ENCODE data around the gene TCERG1. TPM values are rescaled to one million over a fixed set of nuclear protein-coding genes. Genes with fewer than 3 reads are reported as not detected.

TCERG1 gene
- total RNA-seq, 4 donors from 2014 or later = 63.9 to 117 (median 109) TPM

GRCh38 chr5:146515473-146516150 is 68.5 kb downstream of the TCERG1 start:
- no peak for DNase-seq
- H3K9me3 ChIP-seq = no peaks in the 10 kb centered on the region
- TF ChIP-seq EP300 (IDR thresholded peaks at IDR 0.05; ENCODE audit: low read depth) (no peak), POLR2AphosphoS5 (IDR thresholded peaks at IDR 0.05) (no peak), POLR2A (IDR thresholded peaks at IDR 0.05) (no peak), CTCF (IDR thresholded peaks at IDR 0.05) (no peak)
- intact Hi-C loops (cut with DNase I; ENCODE audit: low total_unique reads) (no loop called here), in situ Hi-C loops (cut with MboI; ENCODE audit: low pct_ligation_motif_present in 1 of 4, low pct_unique_long_range_greater_than_20kb in 1 of 4, low sequenced_read_pairs in 3 of 4) (no loop called here)
- 90% methylated on average over 10 of the region's 10 CpGs; no CpG with 5 or more reads in 1 of the 2 donors for WGBS, 2 donors (ENCODE audit: low coverage in 1 of 2)
- H3K4me3 ChIP-seq = no peak overlapping the region
- H3K36me3 ChIP-seq = peaks cover 0 to 8% (median 2%) of the 10 kb centered on the region in 4 donors
- H3K27me3 ChIP-seq = no peaks in the 10 kb centered on the region
- peaks cover 0 to 7% (median 3%) of the 10 kb centered on the region in 4 donors for H3K4me1 ChIP-seq
- no peak overlapping the region for H3K27ac ChIP-seq

DNA sequence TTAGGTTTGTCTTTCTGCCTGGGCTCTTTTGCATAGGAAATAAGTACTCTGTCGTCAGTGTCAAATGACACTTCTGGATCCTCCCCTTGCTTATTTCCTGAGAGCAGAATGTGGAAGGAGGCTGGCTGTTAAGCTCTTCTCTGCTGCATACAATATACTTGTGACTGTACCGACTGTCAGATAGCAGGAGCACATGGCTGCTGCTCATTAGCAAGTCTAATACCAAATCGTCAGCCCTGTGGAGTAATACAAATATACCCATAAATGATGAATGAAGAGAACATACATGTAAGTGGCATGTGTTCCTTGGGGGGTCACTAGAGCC is 69.0 kb downstream of the TCERG1 start, which contains the start of gene GPR151:
GPR151 (minus strand) TSS at position 40 of the 325 bp plus-strand sequence. CDS start 77 bp downstream, outside the sequence.
- 36% methylated on average over 3 of the region's 3 CpGs; no CpG with 5 or more reads in 1 of the 2 donors for WGBS, 2 donors (ENCODE audit: low coverage in 1 of 2)
- Histone ChIP-seq H3K4me1 (peaks cover 0 to 7% (median 3%) of the 10 kb centered on the region in 4 donors), H3K4me3 (no peak within 1 kb of the TSS), H3K9me3 (no peaks in the 10 kb centered on the region), H3K27me3 (no peaks in the 10 kb centered on the region), H3K27ac (no peak within 1 kb of the TSS), H3K36me3 (peaks cover 0 to 3% (median 0%) of the 10 kb centered on the region in 4 donors)
- in situ Hi-C loops (cut with MboI; ENCODE audit: low pct_ligation_motif_present in 1 of 4, low pct_unique_long_range_greater_than_20kb in 1 of 4, low sequenced_read_pairs in 3 of 4) = no loop called here
- DNase-seq = no peak
- intact Hi-C loops (cut with DNase I; ENCODE audit: low total_unique reads) = no loop called here
- TF ChIP-seq POLR2A (IDR thresholded peaks at IDR 0.05) = no peak
- no peak for TF ChIP-seq CTCF (IDR thresholded peaks at IDR 0.05)
- TF ChIP-seq EP300 (IDR thresholded peaks at IDR 0.05; ENCODE audit: low read depth) = no peak
- no peak for TF ChIP-seq POLR2AphosphoS5 (IDR thresholded peaks at IDR 0.05)

DNA sequence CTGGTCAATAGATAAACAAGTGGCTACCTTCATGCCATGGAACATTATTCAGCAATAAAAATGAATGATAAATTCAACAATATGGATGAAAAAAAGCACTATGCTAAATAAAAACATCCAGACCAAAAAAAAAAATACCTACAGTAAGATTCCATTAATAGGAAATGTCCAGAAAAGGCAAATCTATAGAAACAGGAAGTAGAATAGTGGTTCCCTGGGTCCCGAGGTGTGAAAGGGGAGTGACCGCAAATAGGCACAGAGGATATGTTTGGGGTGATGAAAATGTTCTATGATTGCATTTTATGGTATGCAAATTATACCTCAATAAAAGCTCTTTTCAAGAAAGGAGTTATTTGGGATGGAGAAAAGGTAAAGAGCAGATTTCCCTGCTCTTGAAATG is 72.4 kb downstream of the TCERG1 start:
- Histone ChIP-seq H3K4me3 (no peak overlapping the region), H3K27me3 (peaks cover 3% of the 10 kb centered on the region), H3K27ac (no peak overlapping the region), H3K36me3 (no peaks in the 10 kb centered on the region), H3K4me1 (no peaks in the 10 kb centered on the region), H3K9me3 (no peaks in the 10 kb centered on the region)
- intact Hi-C loops (cut with DNase I; ENCODE audit: low total_unique reads) (no loop called here), in situ Hi-C loops (cut with MboI; ENCODE audit: low pct_ligation_motif_present in 1 of 4, low pct_unique_long_range_greater_than_20kb in 1 of 4, low sequenced_read_pairs in 3 of 4) (no loop called here)
- WGBS, 2 donors (ENCODE audit: low coverage in 1 of 2) = 21 to 54% methylated on average over 2 of the region's 2 CpGs
- no peak for DNase-seq
- TF ChIP-seq EP300 (IDR thresholded peaks at IDR 0.05; ENCODE audit: low read depth) = no peak
- no peak for TF ChIP-seq CTCF (IDR thresholded peaks at IDR 0.05)
- no peak for TF ChIP-seq POLR2AphosphoS5 (IDR thresholded peaks at IDR 0.05)
- TF ChIP-seq POLR2A (IDR thresholded peaks at IDR 0.05) = no peak

GRCh38 chr5:146520731-146521130 is 73.6 kb downstream of the TCERG1 start:
- DNase-seq = no peak
- Histone ChIP-seq H3K36me3 (no peaks in the 10 kb centered on the region), H3K27ac (no peak overlapping the region), H3K27me3 (peaks cover 3% of the 10 kb centered on the region), H3K9me3 (no peaks in the 10 kb centered on the region), H3K4me3 (no peak overlapping the region), H3K4me1 (no peaks in the 10 kb centered on the region)
- in situ Hi-C loops (cut with MboI; ENCODE audit: low pct_ligation_motif_present in 1 of 4, low pct_unique_long_range_greater_than_20kb in 1 of 4, low sequenced_read_pairs in 3 of 4) = no loop called here
- 60% methylated on average over 2 of the region's 2 CpGs; no CpG with 5 or more reads in 1 of the 2 donors for WGBS, 2 donors (ENCODE audit: low coverage in 1 of 2)
- intact Hi-C loops (cut with DNase I; ENCODE audit: low total_unique reads) = no loop called here
- TF ChIP-seq POLR2AphosphoS5 (IDR thresholded peaks at IDR 0.05) (no peak), POLR2A (IDR thresholded peaks at IDR 0.05) (no peak), CTCF (IDR thresholded peaks at IDR 0.05) (no peak), EP300 (IDR thresholded peaks at IDR 0.05; ENCODE audit: low read depth) (no peak)

All from transverse colon (tissue), 4 donors.